Neural progenitor cell (in vitro differentiated cells): Measurements from ENCODE around the gene HMGXB4. TPM values are rescaled to one million over a fixed set of nuclear protein-coding genes. Genes with fewer than 3 reads are reported as not detected.
A peak's percentile ranks its signal among the peaks of the same experiment; 100 is the strongest.

ENCODE experiments used
- DNase-seq: peaks from one replicate; pipeline ENCODE4 v3.0.0-alpha.2; 2016; ENCODE audit warnings: low spot score
- H2AFZ ChIP-seq: fragments of 200-600 bp; sonication (generic); replicated peaks from 2 replicates; pipeline ENCODE4 v1.6.1; 2016; ENCODE audit warnings: antibody characterized with exemption
- H3F3A ChIP-seq: fragments of 200-600 bp; sonication (generic); 2 replicates; pipeline ENCODE4 v1.6.1; 2016; ENCODE audit warnings: antibody characterized with exemption, low read depth
- H3K27ac ChIP-seq: fragments of 200-600 bp; sonication (generic); 2 replicates; pipeline ENCODE4 v1.5.1; 2016; ENCODE audit warnings: mild to moderate bottlenecking
- H3K27me3 ChIP-seq: fragments of 200-600 bp; sonication (generic); 2 replicates; pipeline ENCODE4 v1.6.1; 2016; ENCODE audit warnings: mild to moderate bottlenecking, moderate library complexity
- H3K36me3 ChIP-seq: fragments of 200-600 bp; sonication (generic); 2 replicates; pipeline ENCODE4 v1.5.1; 2016
- H3K4me1 ChIP-seq: fragments of 200-600 bp; sonication (generic); 2 replicates; pipeline ENCODE4 v1.6.1; 2016; ENCODE audit warnings: mixed run types
- H3K4me2 ChIP-seq: fragments of 200-600 bp; sonication (generic); 2 replicates; pipeline ENCODE4 v1.6.1; 2016
- H3K4me3 ChIP-seq: fragments of 200-600 bp; sonication (generic); 2 replicates; pipeline ENCODE4 v1.5.1; 2016
- H3K79me2 ChIP-seq: fragments of 200-600 bp; sonication (generic); 2 replicates; pipeline ENCODE4 v1.6.1; 2016; ENCODE audit warnings: low read depth
- H3K9ac ChIP-seq: fragments of 200-600 bp; sonication (generic); 2 replicates; pipeline ENCODE4 v1.6.1; 2016
- H3K9me3 ChIP-seq: fragments of 200-600 bp; sonication (generic); 2 replicates; pipeline ENCODE4 v1.5.1; 2016; ENCODE audit warnings: low read depth
- H4K20me1 ChIP-seq: fragments of 200-600 bp; sonication (generic); 2 replicates; pipeline ENCODE4 v1.6.1; 2016; ENCODE audit warnings: low read depth
- H3K27ac Mint-ChIP-seq: 3 replicates; pipeline ENCODE4 v1.8.0; 2021; ENCODE audit warnings: mixed read lengths
- H3K27me3 Mint-ChIP-seq: 2 replicates; pipeline ENCODE4 v1.8.0; 2022; ENCODE audit warnings: low read depth, mild to moderate bottlenecking, inconsistent platforms, moderate library complexity, mixed read lengths; ENCODE audit not compliant: insufficient read depth
- H3K36me3 Mint-ChIP-seq: 3 replicates; pipeline ENCODE4 v1.8.0; 2021; ENCODE audit warnings: mixed read lengths
- H3K4me1 Mint-ChIP-seq: 3 replicates; pipeline ENCODE4 v1.8.0; 2021; ENCODE audit warnings: mixed read lengths
- H3K4me3 Mint-ChIP-seq: 3 replicates; pipeline ENCODE4 v1.8.0; 2021; ENCODE audit warnings: mild to moderate bottlenecking, moderate library complexity, mixed read lengths
- H3K9me3 Mint-ChIP-seq: 3 replicates; pipeline ENCODE4 v1.8.0; 2020; ENCODE audit warnings: mixed read lengths
- EZH2 ChIP-seq: fragments of 200-600 bp; sonication (generic); IDR thresholded peaks from 2 replicates; pipeline ENCODE4 v1.6.1; 2017; ENCODE audit warnings: antibody characterized with exemption, mild to moderate bottlenecking, moderate library complexity
- EZH2phosphoT487 ChIP-seq: fragments of 200-600 bp; sonication (generic); IDR thresholded peaks from 2 replicates; pipeline ENCODE4 v1.6.1; 2017; ENCODE audit warnings: antibody characterized with exemption
- total RNA-seq: library from RNA; depleted of rRNA; stranded (reverse); fragments of >200 nt; gene quantifications from 2 replicates; pipeline ENCODE4 v1.2.3, GENCODE V29; 2015; ENCODE audit warnings: low replicate concordance
- TF ChIP-seq, protein P1 (sequence below): fragments of 200-600 bp; sonication (generic); IDR thresholded peaks from 2 replicates; pipeline ENCODE4 v1.5.1; 2017; ENCODE audit warnings: antibody characterized with exemption, mild to moderate bottlenecking

The HMGXB4 gene
- total RNA-seq, 1 donor from 2014 or later, result 55.9 TPM

DNA sequence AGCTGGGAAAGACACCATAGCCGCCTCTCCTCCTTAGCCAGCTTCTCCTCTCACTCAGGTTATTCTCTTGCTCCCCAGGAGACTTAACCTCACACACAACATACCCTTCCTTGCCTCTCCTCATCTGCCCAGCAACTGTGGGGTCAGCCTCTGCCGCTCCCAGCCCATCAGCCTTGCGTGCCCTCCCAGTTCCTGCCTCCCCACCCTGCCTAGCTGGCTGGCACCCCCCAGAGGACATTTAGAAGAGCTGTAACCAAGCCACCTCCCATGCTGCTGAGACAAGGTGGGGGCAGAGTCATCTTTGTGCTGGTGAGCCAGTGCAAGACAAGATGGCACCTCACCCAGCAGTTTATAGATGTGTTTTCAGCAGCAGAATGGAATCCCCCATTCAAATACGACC is 80.6 kb downstream of the HMGXB4 start:
- peaks cover 12% of the 10 kb centered on the region for H3K36me3 Mint-ChIP-seq
- H3F3A ChIP-seq, result peaks cover 5% of the 10 kb centered on the region
- no peaks in the 10 kb centered on the region for H4K20me1 ChIP-seq
- TF ChIP-seq EZH2phosphoT487 (no peak), EZH2 (no peak)
- TF ChIP-seq, protein P1, sequence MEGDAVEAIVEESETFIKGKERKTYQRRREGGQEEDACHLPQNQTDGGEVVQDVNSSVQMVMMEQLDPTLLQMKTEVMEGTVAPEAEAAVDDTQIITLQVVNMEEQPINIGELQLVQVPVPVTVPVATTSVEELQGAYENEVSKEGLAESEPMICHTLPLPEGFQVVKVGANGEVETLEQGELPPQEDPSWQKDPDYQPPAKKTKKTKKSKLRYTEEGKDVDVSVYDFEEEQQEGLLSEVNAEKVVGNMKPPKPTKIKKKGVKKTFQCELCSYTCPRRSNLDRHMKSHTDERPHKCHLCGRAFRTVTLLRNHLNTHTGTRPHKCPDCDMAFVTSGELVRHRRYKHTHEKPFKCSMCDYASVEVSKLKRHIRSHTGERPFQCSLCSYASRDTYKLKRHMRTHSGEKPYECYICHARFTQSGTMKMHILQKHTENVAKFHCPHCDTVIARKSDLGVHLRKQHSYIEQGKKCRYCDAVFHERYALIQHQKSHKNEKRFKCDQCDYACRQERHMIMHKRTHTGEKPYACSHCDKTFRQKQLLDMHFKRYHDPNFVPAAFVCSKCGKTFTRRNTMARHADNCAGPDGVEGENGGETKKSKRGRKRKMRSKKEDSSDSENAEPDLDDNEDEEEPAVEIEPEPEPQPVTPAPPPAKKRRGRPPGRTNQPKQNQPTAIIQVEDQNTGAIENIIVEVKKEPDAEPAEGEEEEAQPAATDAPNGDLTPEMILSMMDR, result peak; percentile 11
- H3K27me3 Mint-ChIP-seq, result no peaks in the 10 kb centered on the region
- H3K9ac ChIP-seq, result no peak overlapping the region
- peak overlapping the region; percentile 78 for H3K27ac Mint-ChIP-seq
- H3K4me1 ChIP-seq, result peaks cover 11% of the 10 kb centered on the region
- no peaks in the 10 kb centered on the region for H3K9me3 Mint-ChIP-seq
- H3K27ac ChIP-seq, result peak overlapping the region; percentile 67
- H3K4me3 Mint-ChIP-seq, result no peak overlapping the region
- H3K9me3 ChIP-seq, result no peaks in the 10 kb centered on the region
- H3K4me3 ChIP-seq, result no peak overlapping the region
- H2AFZ ChIP-seq, result no peak overlapping the region
- no peaks in the 10 kb centered on the region for H3K36me3 ChIP-seq
- H3K27me3 ChIP-seq, result no peaks in the 10 kb centered on the region
- peaks cover 4% of the 10 kb centered on the region for H3K4me1 Mint-ChIP-seq
- no peak for DNase-seq
- no peaks in the 10 kb centered on the region for H3K79me2 ChIP-seq
- no peak overlapping the region for H3K4me2 ChIP-seq

DNA sequence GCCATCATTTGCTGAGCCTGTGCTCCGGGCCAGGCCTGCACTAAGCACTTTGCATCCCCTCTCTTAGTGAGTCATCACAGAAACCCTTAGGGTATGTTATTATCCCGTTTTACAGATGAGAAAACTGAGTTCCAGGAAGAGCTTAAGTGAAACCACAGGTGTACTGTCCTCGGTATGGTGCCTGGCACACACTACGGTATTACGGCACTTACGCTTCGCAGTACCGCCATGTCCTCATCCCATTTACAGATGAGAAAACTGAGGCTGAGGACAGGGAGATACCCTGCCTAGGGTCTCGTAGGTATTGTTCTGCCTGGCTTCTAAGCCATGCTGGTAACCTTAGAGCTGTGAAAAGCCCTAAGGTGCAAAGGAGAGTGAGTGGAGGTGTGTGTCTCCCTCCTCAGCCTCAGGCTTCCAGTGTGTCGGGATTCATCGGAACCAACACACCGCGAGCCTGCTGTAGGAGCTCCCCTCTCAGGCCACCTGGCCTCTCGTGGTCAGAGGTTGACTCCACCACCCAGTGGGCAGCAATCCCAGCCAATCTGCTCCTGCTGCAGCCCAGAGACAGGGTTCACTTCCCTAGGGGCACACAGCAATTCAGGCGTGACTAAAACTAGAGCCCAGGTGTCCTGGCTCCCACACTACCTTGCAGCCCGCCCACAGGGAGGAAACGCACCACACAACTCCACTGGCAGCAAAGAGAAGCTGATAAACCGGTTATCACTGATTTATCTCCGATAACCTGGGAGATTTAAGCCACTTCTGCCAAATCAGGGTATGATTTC is 84.0 kb downstream of the HMGXB4 start:
- Histone ChIP-seq H3K79me2 (no peaks in the 10 kb centered on the region), H3K4me2 (no peak overlapping the region), H3K9me3 (no peaks in the 10 kb centered on the region), H3K9ac (no peak overlapping the region), H3K4me1 (peaks cover 11% of the 10 kb centered on the region), H3K36me3 (no peaks in the 10 kb centered on the region), H3F3A (peaks cover 5% of the 10 kb centered on the region), H2AFZ (no peak overlapping the region), H3K27ac (no peak overlapping the region), H3K27me3 (no peaks in the 10 kb centered on the region), H4K20me1 (no peaks in the 10 kb centered on the region), H3K4me3 (no peak overlapping the region)
- no peaks in the 10 kb centered on the region for H3K4me1 Mint-ChIP-seq
- no peak for DNase-seq
- TF ChIP-seq EZH2phosphoT487 (no peak), EZH2 (no peak)
- TF ChIP-seq, protein P1, result no peak
- H3K27ac Mint-ChIP-seq, result no peak overlapping the region
- H3K4me3 Mint-ChIP-seq, result no peak overlapping the region
- no peaks in the 10 kb centered on the region for H3K9me3 Mint-ChIP-seq
- H3K36me3 Mint-ChIP-seq, result peaks cover 7% of the 10 kb centered on the region
- H3K27me3 Mint-ChIP-seq, result no peaks in the 10 kb centered on the region

DNA sequence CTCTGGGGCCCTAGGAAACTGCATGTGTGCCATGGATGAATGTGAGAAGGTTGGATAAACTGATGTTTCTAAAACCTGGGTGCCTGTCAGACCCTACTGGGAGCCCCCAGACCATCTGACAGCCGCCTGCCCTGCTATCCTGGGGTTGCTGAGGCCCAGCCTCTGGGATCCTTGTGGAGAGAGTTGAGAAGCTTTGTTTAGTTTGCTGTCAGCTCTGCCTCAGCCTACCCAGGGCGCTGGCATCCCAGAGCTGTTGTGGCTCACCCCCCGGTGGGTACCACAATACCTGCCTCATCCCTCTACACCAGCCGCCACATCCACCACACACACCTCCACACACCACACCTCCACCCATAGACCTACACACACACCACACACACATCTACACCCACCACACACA is 85.1 kb downstream of the HMGXB4 start:
- Histone ChIP-seq H3K9me3 (no peaks in the 10 kb centered on the region), H3K4me2 (no peak overlapping the region), H3K36me3 (no peaks in the 10 kb centered on the region), H3K27me3 (no peaks in the 10 kb centered on the region), H2AFZ (no peak overlapping the region), H3F3A (peaks cover 5% of the 10 kb centered on the region), H3K79me2 (no peaks in the 10 kb centered on the region), H3K4me3 (no peak overlapping the region), H3K27ac (no peak overlapping the region), H3K9ac (no peak overlapping the region), H3K4me1 (peaks cover 9% of the 10 kb centered on the region), H4K20me1 (no peaks in the 10 kb centered on the region)
- Mint-ChIP-seq H3K4me1 (no peaks in the 10 kb centered on the region), H3K9me3 (no peaks in the 10 kb centered on the region), H3K36me3 (peaks cover 7% of the 10 kb centered on the region), H3K4me3 (no peak overlapping the region), H3K27ac (no peak overlapping the region), H3K27me3 (no peaks in the 10 kb centered on the region)
- TF ChIP-seq EZH2phosphoT487 (no peak), EZH2 (no peak)
- TF ChIP-seq, protein P1, result no peak
- DNase-seq, result no peak
